SK-N-MC (cell line): ENCODE measurements around the gene RBP5.

ENCODE experiments used
- EZH2 ChIP-seq: fragments of 200-600 bp; sonication (generic); IDR thresholded peaks from one replicate; pipeline ENCODE4 v1.6.1; 2017; ENCODE audit warnings: antibody characterized with exemption
- POLR2AphosphoS5 ChIP-seq: IDR thresholded peaks from 2 replicates; pipeline ENCODE4 v1.6.1; 2012; ENCODE audit warnings: mild to moderate bottlenecking, low read depth, low read length, borderline replicate concordance

- TF ChIP-seq POLR2AphosphoS5 (no peak), EZH2 (no peak)
Measured at GRCh38 chr12:7110661-7111060, 18.0 kb downstream of the RBP5 start.
